HG03108 (cell line): ENCODE measurements around the gene CILP2.

Experiments used
- ATAC-seq: cut with Tn5 transposase; IDR thresholded peaks from one replicate; pipeline ENCODE4 v1.9.1; 2021; ENCODE audit warnings: moderate library complexity; ENCODE audit not compliant: unreplicated experiment

Gene CILP2, protein sequence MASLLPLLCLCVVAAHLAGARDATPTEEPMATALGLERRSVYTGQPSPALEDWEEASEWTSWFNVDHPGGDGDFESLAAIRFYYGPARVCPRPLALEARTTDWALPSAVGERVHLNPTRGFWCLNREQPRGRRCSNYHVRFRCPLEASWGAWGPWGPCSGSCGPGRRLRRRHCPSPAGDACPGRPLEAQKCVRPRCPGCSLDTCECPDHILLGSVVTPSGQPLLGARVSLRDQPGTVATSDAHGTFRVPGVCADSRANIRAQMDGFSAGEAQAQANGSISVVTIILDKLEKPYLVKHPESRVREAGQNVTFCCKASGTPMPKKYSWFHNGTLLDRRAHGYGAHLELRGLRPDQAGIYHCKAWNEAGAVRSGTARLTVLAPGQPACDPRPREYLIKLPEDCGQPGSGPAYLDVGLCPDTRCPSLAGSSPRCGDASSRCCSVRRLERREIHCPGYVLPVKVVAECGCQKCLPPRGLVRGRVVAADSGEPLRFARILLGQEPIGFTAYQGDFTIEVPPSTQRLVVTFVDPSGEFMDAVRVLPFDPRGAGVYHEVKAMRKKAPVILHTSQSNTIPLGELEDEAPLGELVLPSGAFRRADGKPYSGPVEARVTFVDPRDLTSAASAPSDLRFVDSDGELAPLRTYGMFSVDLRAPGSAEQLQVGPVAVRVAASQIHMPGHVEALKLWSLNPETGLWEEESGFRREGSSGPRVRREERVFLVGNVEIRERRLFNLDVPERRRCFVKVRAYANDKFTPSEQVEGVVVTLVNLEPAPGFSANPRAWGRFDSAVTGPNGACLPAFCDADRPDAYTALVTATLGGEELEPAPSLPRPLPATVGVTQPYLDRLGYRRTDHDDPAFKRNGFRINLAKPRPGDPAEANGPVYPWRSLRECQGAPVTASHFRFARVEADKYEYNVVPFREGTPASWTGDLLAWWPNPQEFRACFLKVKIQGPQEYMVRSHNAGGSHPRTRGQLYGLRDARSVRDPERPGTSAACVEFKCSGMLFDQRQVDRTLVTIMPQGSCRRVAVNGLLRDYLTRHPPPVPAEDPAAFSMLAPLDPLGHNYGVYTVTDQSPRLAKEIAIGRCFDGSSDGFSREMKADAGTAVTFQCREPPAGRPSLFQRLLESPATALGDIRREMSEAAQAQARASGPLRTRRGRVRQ

DNA sequence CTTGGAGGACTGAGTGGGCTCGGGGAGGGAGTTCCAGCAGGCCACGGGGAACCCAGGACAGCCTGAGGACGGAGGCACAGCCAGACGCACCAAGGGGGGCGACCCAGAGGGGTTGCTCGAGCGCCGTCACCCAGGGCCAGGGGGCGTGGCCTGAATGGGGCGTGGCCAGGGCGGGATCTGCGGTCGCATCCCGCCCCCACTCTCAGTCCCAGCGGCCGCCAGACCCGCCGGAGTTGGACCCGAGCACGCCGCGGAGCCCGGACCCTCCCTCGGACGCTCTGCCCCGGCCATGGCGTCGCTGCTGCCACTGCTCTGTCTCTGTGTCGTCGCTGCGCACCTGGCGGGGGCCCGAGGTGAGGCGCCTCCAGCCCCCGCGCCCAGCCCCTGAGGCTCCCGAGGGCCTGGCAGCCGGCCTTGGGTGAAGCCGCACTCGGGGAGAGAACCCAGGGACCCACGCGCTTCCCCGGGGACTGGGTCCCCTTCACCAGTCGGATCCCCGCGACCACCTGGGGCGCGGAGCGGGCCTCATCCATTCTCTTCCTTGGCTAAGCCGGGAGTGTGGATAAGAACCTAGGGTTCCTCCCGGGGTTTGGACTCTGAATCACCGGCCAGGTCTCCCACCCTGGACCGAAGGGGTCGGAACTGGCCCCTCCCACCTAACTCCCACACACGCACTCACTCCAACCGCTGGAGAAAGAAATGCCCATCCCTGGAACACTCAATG lies at the start of gene CILP2:
Gene CILP2, plus strand, starts transcription at position 205 of the 724 bp plus-strand sequence. Its CDS starts 85 bp downstream, at position 290.
- ATAC-seq, result no peak

DNA sequence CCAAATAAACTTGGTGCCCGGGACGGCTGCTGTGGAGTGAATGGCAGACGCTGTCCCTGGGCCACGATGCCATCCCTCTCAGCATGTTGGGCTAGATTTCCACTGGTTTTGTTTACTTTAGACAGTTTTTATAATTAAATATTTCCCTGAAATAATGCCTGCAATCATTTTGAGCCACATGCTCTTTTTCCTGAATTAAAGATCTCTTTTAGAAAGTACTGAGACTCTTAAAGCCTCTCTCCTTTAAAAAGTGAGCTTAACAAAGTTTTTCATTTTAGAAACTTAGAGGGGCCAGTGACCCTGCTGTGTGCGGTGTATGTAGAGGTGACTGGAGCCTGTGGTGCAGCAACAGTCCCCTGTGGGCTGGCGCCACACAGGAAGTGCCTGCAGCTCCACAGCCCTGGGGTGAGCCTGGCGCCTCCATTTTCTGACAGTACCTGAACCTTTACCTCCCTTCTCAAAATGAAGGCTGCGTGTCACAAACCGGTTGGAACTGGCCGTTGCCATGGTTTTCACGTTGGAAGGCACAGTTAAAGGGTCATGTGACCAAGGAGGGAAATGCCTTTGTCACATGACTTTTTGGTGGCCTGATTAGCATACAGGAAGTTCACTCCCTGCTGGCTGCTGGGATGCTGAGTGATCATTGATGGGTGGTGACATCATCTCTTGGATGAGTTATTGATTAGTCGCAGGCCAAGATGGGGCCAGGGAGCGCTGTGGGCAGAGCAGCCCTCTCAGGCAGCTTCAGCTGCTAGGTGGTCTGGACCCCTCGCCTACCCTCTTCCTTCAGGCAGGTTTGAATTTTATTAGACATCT lies 49.0 kb upstream of the CILP2 start:
- peak; percentile 43 for ATAC-seq

DNA sequence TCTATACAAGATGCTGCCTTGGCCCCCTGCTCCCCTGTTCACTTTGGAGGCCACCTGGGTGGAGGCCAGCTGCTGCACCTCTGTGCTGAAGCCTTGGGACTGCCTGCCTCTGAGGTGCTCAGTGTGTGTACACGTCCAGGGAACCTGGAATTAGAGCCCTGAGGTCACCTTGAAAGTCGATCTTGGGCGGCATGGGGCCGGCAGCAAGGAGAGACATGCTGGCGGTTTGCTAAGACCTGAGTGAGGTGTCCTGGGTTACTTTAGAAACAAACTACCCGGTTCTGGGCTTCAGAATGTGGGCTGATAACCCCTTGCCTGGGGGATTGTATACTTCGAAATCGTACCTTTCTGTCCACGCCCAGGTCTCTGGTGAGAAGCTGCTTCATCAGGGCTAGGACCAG lies 48.3 kb upstream of the CILP2 start:
- no peak for ATAC-seq

DNA sequence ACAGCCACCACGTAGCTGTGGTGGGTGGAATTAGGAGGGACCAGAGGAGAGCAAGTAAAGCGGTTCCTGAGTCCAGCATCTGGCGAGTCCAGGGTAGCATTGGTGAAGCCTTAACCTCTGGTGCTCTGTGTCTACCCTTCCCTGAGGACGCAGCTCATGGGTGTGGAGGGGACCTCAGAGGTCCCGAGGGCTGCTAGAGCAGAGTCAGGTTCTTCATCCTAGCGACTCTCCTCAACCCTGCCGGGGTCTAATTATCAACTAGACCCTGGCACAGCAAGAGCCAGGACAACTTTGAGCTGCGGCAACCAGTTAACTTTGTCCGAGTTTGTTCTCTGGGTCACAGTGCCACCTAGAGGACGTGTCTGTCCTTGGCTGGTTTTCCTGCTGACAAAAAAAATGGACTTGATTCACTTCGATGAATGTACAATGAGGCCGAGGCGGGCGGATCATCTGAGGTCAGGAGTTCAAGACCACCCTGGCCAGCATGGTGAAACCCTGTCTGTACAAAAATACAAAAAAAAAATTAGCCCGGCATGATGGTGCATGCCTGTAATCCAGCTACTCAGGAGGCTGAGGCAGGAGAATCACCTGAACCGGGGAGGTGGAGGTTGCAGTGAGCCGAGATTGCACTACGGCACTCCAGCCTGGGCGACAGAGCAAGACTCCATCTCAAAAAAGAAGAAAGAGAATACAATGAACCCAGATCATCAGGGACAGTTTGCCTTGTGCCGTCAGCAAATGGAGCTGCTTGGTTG lies 47.7 kb upstream of the CILP2 start:
- ATAC-seq, result no peak

DNA sequence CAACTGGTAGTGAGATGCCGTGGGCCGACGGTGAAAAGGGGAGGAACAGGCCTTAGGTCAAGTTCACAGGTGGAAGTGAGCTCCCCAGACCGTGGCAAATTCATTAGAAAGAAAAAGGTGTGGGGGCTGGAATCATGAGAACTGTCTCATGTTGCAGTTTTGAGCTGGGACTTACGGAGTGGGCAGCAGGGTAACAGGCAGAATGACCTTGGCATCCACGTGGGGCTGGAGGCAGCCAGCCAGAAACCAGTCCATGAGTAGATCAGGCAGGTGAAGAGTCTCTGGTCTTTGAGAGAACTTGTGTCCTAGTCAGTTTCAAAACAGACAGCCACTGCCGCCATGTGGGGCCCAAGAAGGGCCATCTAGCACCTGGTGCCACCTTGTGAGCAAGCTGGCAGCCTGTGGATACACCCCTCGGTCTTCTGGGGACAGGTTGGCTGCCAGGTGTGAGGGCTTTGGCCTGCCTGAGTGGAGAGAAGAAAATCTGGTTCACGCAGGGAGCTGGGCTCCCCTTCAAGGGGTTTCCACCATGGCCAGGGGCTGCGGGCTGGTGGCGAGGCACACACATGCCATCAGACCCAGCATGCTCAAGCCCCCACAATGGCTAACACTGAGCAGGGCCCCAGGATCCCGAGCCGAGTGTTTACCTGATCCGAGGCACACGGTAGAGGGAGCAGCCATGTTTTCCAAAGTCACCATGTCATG lies 46.6 kb upstream of the CILP2 start:
- ATAC-seq, result no peak

DNA sequence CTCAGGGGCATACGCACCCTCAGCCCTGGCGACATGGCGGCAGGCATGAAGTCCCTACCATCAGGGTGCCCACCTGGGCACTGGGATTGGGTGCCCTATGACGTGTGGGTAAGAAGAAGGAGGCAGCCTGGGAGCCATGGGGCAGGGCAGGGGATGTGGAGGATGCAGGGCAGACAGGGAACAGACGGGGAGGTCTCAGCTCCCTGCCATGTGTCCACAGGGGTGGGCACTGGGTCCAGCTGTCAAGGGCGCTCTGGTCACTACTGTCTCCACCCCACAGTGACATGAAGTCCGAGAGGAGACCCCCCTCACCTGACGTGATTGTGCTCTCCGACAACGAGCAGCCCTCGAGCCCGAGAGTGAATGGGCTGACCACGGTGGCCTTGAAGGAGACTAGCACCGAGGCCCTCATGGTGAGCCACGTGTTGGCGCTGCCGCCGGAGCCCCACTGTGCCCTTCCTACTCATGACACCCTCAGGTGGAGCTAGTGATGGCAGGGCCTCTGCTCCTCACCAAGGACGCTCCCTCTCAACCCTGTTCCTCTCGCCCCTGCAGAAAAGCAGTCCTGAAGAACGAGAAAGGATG lies 45.9 kb upstream of the CILP2 start:
- ATAC-seq, result no peak

DNA sequence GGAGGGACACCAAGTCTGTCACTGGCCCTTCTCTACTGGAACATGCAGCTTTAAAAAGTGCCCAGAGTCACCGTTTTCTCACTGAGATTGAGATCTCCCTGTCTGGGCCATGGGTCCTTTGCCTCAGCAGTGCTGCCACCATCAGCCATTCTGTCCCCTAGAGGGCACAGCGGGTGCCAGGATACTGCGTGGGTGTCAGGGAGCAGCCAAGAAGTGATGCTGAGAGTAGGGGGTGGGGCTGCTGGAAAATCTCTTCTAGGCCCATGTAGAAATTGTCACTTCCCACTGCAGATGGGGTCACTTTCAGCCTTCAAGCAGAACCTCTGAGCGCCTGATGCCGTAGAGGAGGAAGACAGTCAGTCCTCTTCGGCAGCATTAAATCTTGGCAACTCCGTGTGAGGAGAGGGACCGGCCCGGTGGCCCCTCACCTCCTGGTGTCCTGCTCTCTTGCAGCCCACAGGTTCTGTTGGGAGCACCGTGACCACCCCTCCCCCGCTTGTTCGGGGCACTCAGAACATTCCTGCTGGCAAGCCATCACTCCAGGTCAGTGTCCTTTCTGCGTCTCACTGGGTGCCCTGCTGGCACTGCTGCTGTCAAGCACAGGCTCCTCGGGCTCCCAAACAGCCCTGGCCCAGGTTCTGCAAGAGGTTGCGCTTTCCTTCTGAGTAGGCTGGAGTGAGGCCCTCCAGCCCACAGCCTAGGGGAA lies 44.1 kb upstream of the CILP2 start:
- ATAC-seq, result no peak

DNA sequence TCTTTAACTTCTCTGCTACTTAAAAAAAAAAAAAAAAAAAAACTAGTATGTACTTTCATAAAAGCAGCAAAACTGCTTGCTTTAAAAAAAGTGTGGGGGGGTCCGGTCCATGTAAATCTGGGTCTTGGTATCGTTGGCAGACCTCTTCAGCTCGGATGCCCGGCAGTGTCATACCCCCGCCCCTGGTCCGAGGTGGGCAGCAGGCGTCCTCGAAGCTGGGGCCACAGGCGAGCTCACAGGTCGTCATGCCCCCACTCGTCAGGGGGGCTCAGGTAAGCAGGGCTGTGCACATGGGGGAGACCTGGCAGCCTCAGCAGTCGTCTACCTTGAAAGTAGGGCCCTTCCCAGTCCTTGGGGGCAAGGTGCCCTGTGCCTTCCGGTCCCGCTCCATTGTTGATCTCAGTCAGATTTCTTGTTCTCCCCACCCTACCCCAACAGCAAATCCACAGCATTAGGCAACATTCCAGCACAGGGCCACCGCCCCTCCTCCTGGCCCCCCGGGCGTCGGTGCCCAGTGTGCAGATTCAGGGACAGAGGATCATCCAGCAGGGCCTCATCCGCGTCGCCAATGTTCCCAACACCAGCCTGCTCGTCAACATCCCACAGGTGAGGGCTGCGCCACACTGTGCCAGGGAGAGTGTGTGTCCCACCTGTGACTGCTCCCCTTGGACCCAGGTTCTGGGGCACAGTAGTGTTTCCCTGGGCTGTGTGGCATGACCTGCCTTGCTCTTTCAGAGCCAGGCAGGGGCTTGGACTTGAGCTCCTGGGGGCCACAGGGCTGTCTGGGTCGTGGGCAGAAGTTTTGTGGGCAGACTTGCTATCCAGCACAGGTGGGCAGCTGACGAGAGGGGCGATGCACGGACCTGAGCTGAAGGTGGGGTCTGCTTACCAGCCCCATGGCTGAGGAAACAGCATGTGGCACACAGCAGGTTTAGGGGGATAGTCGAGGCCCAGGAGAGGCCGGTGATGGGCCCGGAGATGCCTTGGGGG lies 42.2 kb upstream of the CILP2 start:
- ATAC-seq, result no peak

DNA sequence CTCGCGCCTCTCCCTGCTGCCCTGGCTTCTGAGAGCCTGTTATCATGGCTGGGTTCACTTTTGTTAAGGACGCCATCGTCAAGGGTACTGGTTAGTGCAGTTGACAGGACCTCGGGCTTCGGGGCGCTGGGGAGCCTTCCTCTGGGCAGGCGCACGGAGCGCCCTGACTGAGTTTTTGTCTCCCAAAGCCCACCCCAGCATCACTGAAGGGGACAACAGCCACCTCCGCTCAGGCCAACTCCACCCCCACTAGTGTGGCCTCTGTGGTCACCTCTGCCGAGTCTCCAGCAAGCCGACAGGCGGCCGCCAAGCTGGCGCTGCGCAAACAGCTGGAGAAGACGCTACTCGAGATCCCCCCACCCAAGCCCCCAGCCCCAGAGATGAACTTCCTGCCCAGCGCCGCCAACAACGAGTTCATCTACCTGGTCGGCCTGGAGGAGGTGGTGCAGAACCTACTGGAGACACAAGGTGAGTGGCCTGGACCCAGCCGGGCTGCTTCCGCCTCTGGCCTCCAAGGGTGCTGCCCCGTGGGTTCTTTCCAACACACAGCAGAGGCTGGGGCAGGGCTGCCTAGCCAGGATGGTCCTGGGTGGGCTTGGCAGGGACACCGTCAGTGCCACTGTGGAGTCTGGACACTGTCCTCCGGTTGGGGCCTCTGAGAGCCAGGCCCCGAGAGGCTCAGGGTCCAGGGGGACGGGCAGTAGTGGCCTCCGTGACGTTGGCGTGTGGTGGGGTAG lies 39.6 kb upstream of the CILP2 start:
- no peak for ATAC-seq

DNA sequence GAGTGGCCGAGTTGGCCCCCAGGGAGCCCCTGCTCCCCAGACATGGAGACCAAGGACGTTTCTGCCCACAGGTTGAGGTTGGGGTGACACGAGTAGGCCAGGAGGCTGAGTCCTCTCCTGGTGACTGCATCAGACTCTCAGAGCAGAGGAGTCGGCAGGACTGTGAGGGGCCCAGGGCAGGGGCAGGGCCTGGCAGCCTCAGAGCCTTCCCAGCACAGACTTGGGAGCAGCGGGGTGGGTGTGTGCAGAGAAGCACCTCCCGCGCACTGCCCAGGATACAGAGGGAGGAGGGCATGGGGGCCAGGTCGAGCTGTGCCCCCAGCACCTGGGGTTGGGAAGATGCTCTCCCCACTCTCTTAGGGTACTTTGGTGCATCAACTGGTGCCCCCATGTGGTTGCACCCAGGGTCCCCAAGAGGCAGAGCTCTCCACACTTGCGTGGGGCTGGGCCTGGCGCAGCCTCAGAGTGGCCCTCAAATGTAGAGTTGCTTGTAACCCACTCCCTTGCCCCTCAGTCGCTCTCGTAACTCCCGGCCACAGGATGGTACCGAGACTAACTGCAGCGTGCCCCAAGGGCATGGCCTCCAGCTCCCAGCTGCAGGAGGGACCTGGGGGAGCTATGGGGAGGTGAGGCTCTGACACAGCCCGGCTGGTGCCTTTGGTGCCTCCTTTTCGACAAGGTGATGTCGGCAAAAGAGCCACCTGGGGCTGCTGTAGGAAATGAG lies 38.6 kb upstream of the CILP2 start:
- no peak for ATAC-seq

DNA sequence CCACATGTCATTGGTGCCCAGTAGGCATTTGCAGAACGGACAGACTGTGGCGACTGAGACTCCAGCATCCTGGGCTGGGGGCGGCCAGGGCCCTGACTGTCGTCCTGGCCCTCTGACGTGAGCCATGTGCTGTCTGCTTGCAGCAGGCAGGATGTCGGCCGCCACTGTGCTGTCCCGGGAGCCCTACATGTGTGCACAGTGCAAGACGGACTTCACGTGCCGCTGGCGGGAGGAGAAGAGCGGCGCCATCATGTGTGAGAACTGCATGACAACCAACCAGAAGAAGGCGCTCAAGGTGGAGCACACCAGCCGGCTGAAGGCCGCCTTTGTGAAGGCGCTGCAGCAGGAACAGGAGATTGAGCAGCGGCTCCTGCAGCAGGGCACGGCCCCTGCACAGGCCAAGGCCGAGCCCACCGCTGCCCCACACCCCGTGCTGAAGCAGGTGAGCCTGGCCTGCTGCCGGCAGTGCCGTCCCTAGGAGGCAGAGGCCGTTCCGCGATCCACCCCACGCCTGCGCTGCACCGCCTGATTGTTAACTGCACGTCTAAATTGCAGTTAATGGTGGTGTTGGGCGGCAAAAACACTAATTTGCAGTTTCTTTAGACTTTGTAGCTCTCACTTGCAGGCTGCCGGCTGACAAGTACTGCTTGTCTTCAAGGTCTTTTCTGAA lies 37.0 kb upstream of the CILP2 start:
- ATAC-seq, result no peak

DNA sequence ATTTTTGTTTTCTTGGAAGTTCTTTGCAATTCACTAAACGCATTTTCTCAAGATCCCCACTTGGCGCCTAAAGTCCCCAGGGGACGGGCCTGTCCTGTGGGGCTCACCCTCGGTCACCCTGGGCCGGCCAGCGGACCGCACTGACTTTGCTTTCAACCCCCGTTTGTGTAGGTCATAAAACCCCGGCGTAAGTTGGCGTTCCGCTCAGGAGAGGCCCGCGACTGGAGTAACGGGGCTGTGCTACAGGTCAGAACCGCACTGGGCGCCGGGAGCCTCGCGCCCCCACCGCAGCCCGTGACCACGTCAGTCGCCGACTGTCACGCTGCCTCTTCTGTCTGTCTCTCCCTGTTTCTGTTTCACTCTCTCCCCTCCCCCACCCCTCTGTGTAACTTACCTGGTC lies 36.3 kb upstream of the CILP2 start:
- ATAC-seq, result no peak

DNA sequence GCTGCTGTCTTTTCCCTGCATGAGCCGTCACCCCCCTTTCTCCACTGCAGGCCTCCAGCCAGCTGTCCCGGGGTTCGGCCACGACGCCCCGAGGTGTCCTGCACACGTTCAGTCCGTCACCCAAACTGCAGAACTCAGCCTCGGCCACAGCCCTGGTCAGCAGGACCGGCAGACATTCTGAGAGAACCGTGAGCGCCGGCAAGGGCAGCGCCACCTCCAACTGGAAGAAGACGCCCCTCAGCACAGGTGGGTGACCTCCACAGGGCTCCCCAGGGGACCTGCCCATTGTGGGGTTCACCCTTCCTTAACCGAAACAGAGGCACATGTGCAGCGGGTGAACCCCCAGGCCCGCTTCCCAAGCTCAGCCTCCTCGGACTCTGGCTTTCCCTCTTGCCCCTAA lies 35.8 kb upstream of the CILP2 start:
- ATAC-seq, result no peak

DNA sequence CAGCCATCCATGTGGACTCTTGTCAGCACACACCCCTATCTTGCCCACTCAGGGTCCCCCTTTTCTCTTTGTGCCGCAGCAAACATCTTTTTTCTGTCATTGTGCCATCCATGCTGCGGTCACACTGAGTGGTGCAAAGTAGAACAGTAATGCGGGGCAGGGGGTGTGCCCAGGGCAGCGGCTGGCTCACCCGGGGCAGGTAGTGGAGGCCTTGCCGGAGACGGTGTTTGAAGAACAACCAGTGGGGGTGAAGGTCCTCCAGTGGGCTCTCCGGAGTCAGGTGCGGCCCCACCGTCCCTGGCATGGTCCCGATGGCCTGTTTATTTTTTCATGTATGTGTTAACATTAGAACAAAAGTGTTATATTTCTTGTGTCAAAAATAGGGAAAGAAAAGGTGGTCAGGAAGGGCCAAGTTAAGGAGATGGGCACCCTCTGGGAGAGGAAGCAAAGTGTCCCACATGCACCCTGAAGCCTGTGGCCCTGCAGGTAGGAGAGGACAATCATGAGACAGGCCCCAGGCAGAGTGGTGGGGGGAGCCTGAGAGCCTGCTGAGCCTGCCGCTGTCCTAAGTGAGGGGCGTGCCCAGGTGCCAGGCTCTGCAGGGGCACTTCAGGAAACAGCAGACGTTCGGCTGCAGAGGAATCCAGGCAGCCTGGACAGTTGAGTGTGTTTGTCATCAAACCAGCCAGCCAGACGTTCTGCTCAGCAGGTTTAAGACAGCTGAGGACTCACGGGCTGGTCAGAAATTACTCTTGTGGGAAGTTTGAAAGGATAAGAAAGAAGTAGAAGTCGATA lies 35.1 kb upstream of the CILP2 start:
- no peak for ATAC-seq
